Suprapubic skin (tissue), 3 donors: ENCODE measurements around the gene KISS1.

Experiments
- CTCF ChIP-seq, 2 donors: fragments of 200-600 bp in 1 of 2; fragments of 450-650 bp in 1 of 2; sonication (generic) in 1 of 2; IDR thresholded peaks; one replicate each; pipeline ENCODE4 v1.5.1; 2016 to 2019; ENCODE audit warnings: antibody characterized with exemption in 2 of 2, mild to moderate bottlenecking in 1 of 2, moderate library complexity in 1 of 2
- EP300 ChIP-seq: sonication (generic); formaldehyde crosslinking; IDR thresholded peaks from one replicate; pipeline ENCODE4 v1.6.1; 2017; ENCODE audit warnings: antibody characterized with exemption
- POLR2A ChIP-seq, 2 donors: fragments of 450-650 bp; IDR thresholded peaks; one replicate each; pipeline ENCODE4 v1.6.1; 2017; ENCODE audit warnings: antibody characterized with exemption in 2 of 2, mild to moderate bottlenecking in 2 of 2, moderate library complexity in 2 of 2

GRCh38 chr1:204171751-204172178 lies 24.5 kb downstream of the KISS1 start:
- TF ChIP-seq POLR2A (IDR thresholded peaks at IDR 0.05), result no peak
- no peak for TF ChIP-seq EP300
- no peak for TF ChIP-seq CTCF (IDR thresholded peaks at IDR 0.05)
